Ovary (tissue), 3 donors: ENCODE data around the gene COL4A4.

Experiments used
- CTCF ChIP-seq, 3 donors: fragments of 450-650 bp in 2 of 3; fragments of 200-600 bp in 1 of 3; IDR thresholded peaks; one replicate each; pipeline versions ENCODE4 v1.5.1 to v1.8.0; 2016 to 2022; ENCODE audit warnings: antibody characterized with exemption in 3 of 3, mild to moderate bottlenecking in 1 of 3
- EP300 ChIP-seq: sonication (generic); formaldehyde crosslinking; IDR thresholded peaks from one replicate; pipeline ENCODE4 v1.6.1; 2017; ENCODE audit warnings: antibody characterized with exemption
- POLR2A ChIP-seq: fragments of 450-650 bp; IDR thresholded peaks from one replicate; pipeline ENCODE4 v1.6.1; 2017; ENCODE audit warnings: antibody characterized with exemption, mild to moderate bottlenecking, moderate library complexity
- donor health status: DM: no; HTN: no; CAD: no.

DNA sequence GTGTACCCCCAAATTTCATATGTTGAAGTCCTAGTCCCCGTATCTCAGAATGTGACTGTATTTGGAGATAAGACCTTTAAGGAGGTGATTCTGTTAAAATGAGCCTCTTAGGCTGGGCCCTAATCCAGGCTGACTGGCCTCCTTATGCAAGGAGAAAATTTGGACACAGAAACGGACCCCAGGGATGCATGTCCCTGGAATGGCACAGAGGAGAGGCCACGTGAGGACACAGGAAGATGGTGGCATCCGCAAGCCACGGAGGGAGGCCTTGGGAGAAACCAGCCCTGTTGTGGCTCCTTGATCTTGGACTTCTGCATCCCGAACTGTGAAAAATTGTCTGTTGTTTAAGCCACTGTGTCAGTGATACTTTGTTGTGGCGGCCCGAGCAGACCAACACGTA, 150.7 kb downstream of the COL4A4 start:
- TF ChIP-seq CTCF (IDR thresholded peaks at IDR 0.05) (no peak), POLR2A (no peak), EP300 (no peak)
